Hepatocyte (in vitro differentiated cells): ENCODE results near the gene P2RY8. TPM values are rescaled to one million over a fixed set of nuclear protein-coding genes. Genes with fewer than 3 reads are reported as not detected.
"Not testable (repeated sequence)": the region's sequence is repeated elsewhere in the genome, so short reads cannot be mapped to it uniquely, and the experiment has no call there.

Experiments
- DNase-seq: peaks from one replicate; pipeline ENCODE4 v3.0.0-alpha.2; 2016; ENCODE audit warnings: low spot score
- H2AFZ ChIP-seq: fragments of 200-600 bp; sonication (generic); 2 replicates; pipeline ENCODE4 v1.6.0; 2016; ENCODE audit warnings: antibody characterized with exemption, mild to moderate bottlenecking
- H3K27ac ChIP-seq: fragments of 200-600 bp; sonication (generic); 2 replicates; pipeline ENCODE4 v1.5.1; 2016; ENCODE audit warnings: mild to moderate bottlenecking
- H3K27me3 ChIP-seq: fragments of 200-600 bp; sonication (generic); 2 replicates; pipeline ENCODE4 v1.6.1; 2016
- H3K36me3 ChIP-seq: fragments of 200-600 bp; sonication (generic); replicated peaks from 2 replicates; pipeline ENCODE4 v1.5.1; 2016; ENCODE audit warnings: low read depth; ENCODE audit not compliant: insufficient read depth
- H3K4me1 ChIP-seq: fragments of 200-600 bp; sonication (generic); 2 replicates; pipeline ENCODE4 v1.5.1; 2016; ENCODE audit warnings: mild to moderate bottlenecking, moderate library complexity; ENCODE audit not compliant: insufficient read depth
- H3K4me2 ChIP-seq: fragments of 200-600 bp; sonication (generic); 2 replicates; pipeline ENCODE4 v1.6.0; 2016
- H3K4me3 ChIP-seq: fragments of 200-600 bp; sonication (generic); 2 replicates; pipeline ENCODE4 v1.5.1; 2016; ENCODE audit warnings: mild to moderate bottlenecking
- H3K79me2 ChIP-seq: fragments of 200-600 bp; sonication (generic); 2 replicates; pipeline ENCODE4 v1.6.0; 2017; ENCODE audit warnings: mild to moderate bottlenecking
- H3K9me2 ChIP-seq: fragments of 200-600 bp; sonication (generic); replicated peaks from 2 replicates; pipeline ENCODE4 v1.6.0; 2017; ENCODE audit warnings: mild to moderate bottlenecking; ENCODE audit not compliant: insufficient read depth
- H3K9me3 ChIP-seq: fragments of 200-600 bp; sonication (generic); 2 replicates; pipeline ENCODE4 v1.5.1; 2016; ENCODE audit warnings: low read depth, mild to moderate bottlenecking
- H4K20me1 ChIP-seq: fragments of 200-600 bp; sonication (generic); 2 replicates; pipeline ENCODE4 v1.6.0; 2016; ENCODE audit warnings: mild to moderate bottlenecking; ENCODE audit not compliant: insufficient read depth, poor library complexity, severe bottlenecking
- EZH2 ChIP-seq: fragments of 200-600 bp; sonication (generic); IDR thresholded peaks from 2 replicates; pipeline ENCODE4 v1.6.1; 2016; ENCODE audit warnings: antibody characterized with exemption, mild to moderate bottlenecking, borderline replicate concordance
- EZH2phosphoT487 ChIP-seq: fragments of 200-600 bp; sonication (generic); IDR thresholded peaks from one replicate; pipeline ENCODE4 v1.6.1; 2018; ENCODE audit warnings: antibody characterized with exemption, mild to moderate bottlenecking, low read depth, moderate library complexity; ENCODE audit not compliant: unreplicated experiment, severe bottlenecking
- WGBS: methylation state at CpG from one replicate; pipeline ENCODE4 v1.1.6; 2016; ENCODE audit warnings: low lambda C conversion rate; ENCODE audit errors: missing lambda C conversion rate; 5-methylcytosine and 5-hydroxymethylcytosine counted together
- polyA plus RNA-seq: library from polyadenylated mRNA; unstranded; fragments of >200 nt; fragmentation: Nextera tagmentation; extraction: Ambion mirVana; gene quantifications from 2 replicates; pipeline ENCODE4 v1.2.1, GENCODE V29; 2016
- total RNA-seq: library from RNA; depleted of rRNA; stranded (reverse); fragments of >200 nt; gene quantifications from 2 replicates; pipeline ENCODE4 v1.2.3, GENCODE V29; 2014
- TF ChIP-seq, protein P1 (sequence below): fragments of 200-600 bp; sonication (generic); IDR thresholded peaks from 2 replicates; pipeline ENCODE4 v1.5.1; 2016; ENCODE audit warnings: antibody characterized with exemption, mild to moderate bottlenecking; ENCODE audit not compliant: poor library complexity

Gene P2RY8
- total and polyA plus RNA-seq, 2 experiments from 2014 or later: 0.07 to 0.54 TPM

DNA sequence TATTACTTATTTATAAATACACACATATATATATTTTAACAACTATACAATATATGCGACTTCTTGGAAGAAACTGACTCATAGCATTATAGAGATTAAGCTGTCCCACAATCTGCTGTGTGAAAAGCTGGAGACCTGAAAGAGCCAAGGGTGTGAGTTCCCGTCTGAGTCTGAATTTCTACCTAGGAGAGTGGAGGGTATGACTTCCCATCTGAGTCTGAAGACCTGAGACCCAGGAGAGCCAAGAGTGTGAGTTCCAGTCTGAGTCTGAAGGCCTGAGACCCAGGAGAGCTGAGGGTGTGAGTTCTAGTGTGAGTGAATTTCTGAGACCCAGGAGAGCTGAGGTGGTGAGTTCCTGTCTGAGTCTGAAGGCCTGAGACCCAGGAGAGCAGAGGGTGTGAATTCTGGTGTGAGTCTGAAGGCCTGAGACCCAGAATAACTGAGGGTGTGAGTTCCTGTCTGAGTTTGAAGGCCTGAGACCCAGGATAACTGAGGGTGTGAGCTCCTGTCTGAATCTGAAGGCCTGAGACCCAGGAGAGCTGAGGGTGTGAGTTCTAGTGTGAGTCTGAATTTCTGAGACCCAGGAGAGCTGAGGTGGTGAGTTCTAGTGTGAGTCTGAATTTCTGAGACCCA lies 8.9 kb upstream of the P2RY8 start:
- Histone ChIP-seq H3K36me3 (no peaks in the 10 kb centered on the region), H3K9me2 (no peaks in the 10 kb centered on the region), H3K27ac (no peak overlapping the region), H3K27me3 (no peaks in the 10 kb centered on the region), H3K4me2 (no peak overlapping the region), H4K20me1 (no peaks in the 10 kb centered on the region), H3K9me3 (no peaks in the 10 kb centered on the region), H3K4me1 (no peaks in the 10 kb centered on the region), H3K79me2 (no peaks in the 10 kb centered on the region), H3K4me3 (no peak overlapping the region), H2AFZ (no peak overlapping the region)
- DNase-seq: no peak
- WGBS: 67% methylated on average over 2 of the region's 2 CpGs
- no peak for TF ChIP-seq EZH2
- TF ChIP-seq, protein P1, sequence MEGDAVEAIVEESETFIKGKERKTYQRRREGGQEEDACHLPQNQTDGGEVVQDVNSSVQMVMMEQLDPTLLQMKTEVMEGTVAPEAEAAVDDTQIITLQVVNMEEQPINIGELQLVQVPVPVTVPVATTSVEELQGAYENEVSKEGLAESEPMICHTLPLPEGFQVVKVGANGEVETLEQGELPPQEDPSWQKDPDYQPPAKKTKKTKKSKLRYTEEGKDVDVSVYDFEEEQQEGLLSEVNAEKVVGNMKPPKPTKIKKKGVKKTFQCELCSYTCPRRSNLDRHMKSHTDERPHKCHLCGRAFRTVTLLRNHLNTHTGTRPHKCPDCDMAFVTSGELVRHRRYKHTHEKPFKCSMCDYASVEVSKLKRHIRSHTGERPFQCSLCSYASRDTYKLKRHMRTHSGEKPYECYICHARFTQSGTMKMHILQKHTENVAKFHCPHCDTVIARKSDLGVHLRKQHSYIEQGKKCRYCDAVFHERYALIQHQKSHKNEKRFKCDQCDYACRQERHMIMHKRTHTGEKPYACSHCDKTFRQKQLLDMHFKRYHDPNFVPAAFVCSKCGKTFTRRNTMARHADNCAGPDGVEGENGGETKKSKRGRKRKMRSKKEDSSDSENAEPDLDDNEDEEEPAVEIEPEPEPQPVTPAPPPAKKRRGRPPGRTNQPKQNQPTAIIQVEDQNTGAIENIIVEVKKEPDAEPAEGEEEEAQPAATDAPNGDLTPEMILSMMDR: no peak
- no peak for TF ChIP-seq EZH2phosphoT487

DNA sequence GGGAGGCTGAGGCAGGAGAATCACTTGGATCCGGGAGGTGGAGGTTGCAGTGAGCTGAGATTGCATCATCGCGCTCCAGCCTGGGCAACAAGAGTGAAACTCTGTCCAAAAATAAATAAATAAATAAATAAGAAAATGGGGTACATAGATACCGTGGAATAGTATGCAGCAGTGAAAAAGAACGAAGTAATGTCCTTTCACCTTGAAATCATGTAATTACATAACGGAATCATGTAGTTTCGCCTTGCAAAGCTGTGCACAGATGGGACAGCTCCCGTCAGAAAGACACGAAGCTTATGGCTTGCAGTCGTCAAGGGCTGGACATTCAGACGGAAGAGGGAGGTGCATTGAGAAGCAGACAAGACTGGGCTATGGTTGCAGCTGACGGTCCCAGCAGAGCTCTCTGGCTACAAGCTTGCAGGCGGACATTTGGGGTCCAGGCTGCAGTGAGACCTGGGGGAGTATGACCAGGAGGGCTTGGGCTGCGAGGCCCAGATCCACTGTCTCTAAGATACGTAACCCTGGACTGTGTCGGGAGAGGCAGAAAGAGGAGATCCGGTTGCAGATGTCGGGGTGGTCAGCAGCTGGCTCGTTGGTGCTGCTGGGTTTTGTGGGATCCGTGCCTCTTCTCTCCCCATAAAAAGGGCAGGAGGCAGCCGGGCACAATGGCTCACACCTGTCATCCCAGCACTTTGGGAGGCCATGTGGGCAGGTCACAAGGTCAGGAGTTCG lies 6.2 kb upstream of the P2RY8 start:
- Histone ChIP-seq H3K9me2 (no peaks in the 10 kb centered on the region), H3K27ac (no peak overlapping the region), H3K27me3 (no peaks in the 10 kb centered on the region), H3K4me1 (no peaks in the 10 kb centered on the region), H2AFZ (no peak overlapping the region), H4K20me1 (no peaks in the 10 kb centered on the region), H3K4me2 (no peak overlapping the region), H3K9me3 (no peaks in the 10 kb centered on the region), H3K36me3 (no peaks in the 10 kb centered on the region), H3K79me2 (no peaks in the 10 kb centered on the region), H3K4me3 (no peak overlapping the region)
- WGBS: 95% methylated on average over 22 of the region's 22 CpGs
- no peak for DNase-seq
- TF ChIP-seq EZH2: no peak
- TF ChIP-seq EZH2phosphoT487: no peak
- TF ChIP-seq, protein P1: no peak

DNA sequence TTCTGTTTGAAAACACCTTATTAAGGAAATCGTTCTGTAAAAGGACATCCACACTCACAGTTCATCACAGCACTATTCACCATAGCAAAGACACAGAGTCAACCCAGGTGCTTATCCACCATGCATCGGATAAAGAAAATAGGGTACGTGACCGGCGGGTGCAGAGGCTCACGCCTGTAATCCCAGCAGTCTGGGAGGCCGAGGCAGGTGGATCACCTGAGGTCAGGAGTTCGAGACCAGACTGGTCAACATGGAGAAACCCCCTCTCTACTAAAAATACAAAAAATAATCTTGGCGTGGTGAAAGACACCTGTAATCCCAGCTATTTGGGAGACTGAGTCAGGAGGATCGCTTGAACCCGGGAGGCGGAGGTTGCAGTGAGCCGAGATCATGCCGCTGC lies 2.2 kb upstream of the P2RY8 start:
- H2AFZ ChIP-seq, DNase-seq, H3K4me2 ChIP-seq, H3K36me3 ChIP-seq, H3K4me3 ChIP-seq, H4K20me1 ChIP-seq, H3K27ac ChIP-seq, H3K9me3 ChIP-seq, H3K4me1 ChIP-seq, H3K79me2 ChIP-seq, H3K9me2 ChIP-seq, H3K27me3 ChIP-seq: not testable (repeated sequence)
- 97% methylated on average over 14 of the region's 14 CpGs for whole genome bisulfite sequencing

DNA sequence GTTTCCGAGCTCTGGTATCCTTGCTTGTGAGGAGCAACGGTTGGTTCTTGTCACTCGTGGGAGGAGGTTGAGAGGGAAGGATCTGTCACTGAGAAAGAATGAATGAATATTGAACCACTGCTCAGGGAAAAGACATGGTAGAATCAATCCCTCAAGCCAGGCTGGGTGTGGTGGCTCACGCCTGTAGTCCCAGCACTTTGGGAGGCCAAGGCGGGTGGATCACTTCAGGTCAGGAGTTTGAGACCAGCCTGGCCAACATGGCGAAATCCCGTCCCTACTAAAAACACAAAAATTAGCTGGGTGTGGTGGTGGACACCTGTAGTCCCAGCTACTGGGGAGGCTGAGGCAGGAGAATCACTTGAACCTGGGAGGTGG lies 718 bp upstream of the P2RY8 start:
- H3K36me3 ChIP-seq, H3K4me2 ChIP-seq, H3K79me2 ChIP-seq, DNase-seq, H3K4me3 ChIP-seq, H2AFZ ChIP-seq, H4K20me1 ChIP-seq, H3K4me1 ChIP-seq, H3K9me2 ChIP-seq, H3K27ac ChIP-seq, H3K9me3 ChIP-seq, H3K27me3 ChIP-seq: not testable (repeated sequence)
- 94% methylated on average over 7 of the region's 7 CpGs for WGBS
